Stimulated activated CD8-positive, alpha-beta memory T cell treated with anti-CD3 and anti-CD28 coated beads, Interleukin-4, amount 100 ng/mL, for 24 hours (primary cell): ENCODE results near the gene CDK2.
"Not testable (repeated sequence)": the region's sequence is repeated elsewhere in the genome, so short reads cannot be mapped to it uniquely, and the experiment has no call there.

ENCODE experiments used
- DNase-seq: peaks from one replicate; pipeline ENCODE4 v3.0.0-alpha.2; 2020; ENCODE audit warnings: low read depth

CDK2 gene

DNA sequence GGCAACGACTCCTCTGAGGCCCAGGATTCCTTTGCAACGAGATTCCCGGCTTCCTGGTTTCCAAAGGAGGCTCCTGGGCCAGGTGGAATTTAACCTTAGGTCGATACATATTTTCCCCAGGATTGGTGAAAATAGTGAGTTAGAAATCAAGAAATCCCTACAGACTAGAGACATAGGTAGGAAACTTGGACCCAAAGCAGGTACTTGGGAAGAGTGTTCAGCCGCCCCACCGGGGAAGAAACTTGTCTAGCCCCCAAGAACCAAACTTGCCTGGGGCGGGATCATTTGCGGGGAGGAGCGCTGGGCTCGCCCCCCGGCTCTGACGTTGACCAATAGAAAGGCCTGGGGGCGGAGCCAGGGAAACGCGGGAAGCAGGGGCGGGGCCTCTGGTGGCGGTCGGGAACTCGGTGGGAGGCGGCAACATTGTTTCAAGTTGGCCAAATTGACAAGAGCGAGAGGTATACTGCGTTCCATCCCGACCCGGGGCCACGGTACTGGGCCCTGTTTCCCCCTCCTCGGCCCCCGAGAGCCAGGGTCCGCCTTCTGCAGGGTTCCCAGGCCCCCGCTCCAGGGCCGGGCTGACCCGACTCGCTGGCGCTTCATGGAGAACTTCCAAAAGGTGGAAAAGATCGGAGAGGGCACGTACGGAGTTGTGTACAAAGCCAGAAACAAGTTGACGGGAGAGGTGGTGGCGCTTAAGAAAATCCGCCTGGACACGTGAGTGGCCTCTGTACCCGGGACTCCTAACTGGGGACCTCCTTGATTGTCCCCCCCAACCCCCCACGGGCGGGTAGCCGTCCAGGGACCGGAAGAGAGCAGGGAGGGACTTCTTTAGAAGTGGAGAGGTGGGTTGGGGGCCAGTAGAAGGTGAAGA lies at the start of gene CDK2:
Gene CDK2 (plus strand): TSS at position 423 of the 874 bp plus-strand sequence. CDS start 179 bp downstream, at position 602.
- DNase-seq = peak; percentile 88

DNA sequence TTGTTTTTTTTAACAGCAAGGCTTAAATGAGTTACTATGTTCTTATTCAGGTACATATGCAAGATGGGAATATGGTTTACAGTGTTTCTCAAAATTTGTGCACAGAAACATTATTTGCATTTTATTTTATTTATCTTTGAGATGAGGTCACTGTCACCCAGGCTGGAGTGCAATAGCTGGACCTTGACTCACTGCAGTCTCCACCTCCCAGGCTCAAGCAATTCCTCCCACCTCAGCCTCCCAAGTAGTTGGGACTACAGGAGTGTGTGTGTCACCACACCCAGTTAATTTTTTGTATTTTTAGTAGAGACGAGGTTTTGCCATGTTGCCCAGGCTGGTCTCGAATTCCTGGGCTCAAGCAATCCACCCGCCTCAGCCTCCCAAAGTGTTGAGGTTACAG lies 47.6 kb upstream of the CDK2 start:
- DNase-seq = not testable (repeated sequence)

GRCh38 chr12:55922126-55922525 lies 44.5 kb upstream of the CDK2 start:
- DNase-seq = no peak

GRCh38 chr12:55923648-55924047 lies 43.0 kb upstream of the CDK2 start:
- DNase-seq = not testable (repeated sequence)

DNA sequence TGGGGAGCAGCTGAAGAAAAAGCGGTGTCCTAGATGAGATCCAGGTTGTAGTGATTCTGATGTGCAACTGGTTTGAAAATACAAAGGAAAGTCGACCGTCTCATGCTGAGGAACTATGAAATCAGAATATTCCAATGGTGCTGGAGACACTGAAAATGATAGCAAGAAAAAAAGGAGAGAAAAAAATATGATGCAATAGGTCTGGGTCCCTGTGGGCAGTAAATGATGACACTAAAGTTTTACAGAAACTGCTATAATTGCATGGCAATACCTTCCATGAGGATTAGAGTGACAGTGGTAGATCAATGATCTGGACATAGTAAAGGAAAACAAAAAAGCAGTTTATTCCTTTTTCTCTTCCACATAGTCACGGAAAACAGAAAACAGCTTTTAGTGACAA lies 41.3 kb upstream of the CDK2 start:
- no peak for DNase-seq

- no peak for DNase-seq
Observed at GRCh38 chr12:55925870-55926737, 40.5 kb upstream of the CDK2 start.

- DNase-seq = peak; percentile 87
Observed at GRCh38 chr12:55926738-55927587, 39.7 kb upstream of the CDK2 start.

GRCh38 chr12:55927588-55928502 lies 38.8 kb upstream of the CDK2 start, which contains the start of gene PYM1:
PYM1 (minus strand) TSS chr12:55927894; CDS start chr12:55927761, 133 bp downstream.
- DNase-seq = peak; percentile 46

DNA sequence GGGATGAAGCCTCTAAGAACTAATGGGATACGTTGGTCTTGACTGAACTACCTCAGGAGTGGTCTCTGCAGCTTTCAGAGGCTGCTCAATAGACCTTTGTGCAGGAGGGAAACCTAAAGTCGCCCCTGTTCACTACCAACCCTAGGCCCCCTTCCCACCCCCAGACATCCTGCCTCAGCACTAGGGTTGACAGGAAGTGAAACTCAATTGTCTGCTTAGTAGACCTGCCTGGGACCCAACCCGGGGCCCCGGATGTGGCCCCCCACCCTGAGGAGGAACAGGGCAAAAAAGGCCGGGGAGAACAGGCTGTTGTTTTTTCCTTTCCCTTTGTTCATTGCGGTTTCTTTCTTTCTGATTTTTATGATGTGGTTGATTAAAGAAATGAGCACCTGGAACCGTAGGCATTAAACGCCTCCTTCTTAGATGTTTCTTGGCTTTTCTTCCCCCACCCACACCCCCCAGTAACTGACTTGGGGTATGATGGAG lies 37.3 kb upstream of the CDK2 start:
- DNase-seq = peak; percentile 70

- peak; percentile 70 for DNase-seq
Observed at GRCh38 chr12:55930771-55931316, 35.8 kb upstream of the CDK2 start, which contains the start of gene DGKA. DGKA (plus strand) TSS chr12:55931162; CDS start chr12:55936504, 5,342 bp downstream.

GRCh38 chr12:55931317-55931779 lies 35.3 kb upstream of the CDK2 start:
- no peak for DNase-seq

DNA sequence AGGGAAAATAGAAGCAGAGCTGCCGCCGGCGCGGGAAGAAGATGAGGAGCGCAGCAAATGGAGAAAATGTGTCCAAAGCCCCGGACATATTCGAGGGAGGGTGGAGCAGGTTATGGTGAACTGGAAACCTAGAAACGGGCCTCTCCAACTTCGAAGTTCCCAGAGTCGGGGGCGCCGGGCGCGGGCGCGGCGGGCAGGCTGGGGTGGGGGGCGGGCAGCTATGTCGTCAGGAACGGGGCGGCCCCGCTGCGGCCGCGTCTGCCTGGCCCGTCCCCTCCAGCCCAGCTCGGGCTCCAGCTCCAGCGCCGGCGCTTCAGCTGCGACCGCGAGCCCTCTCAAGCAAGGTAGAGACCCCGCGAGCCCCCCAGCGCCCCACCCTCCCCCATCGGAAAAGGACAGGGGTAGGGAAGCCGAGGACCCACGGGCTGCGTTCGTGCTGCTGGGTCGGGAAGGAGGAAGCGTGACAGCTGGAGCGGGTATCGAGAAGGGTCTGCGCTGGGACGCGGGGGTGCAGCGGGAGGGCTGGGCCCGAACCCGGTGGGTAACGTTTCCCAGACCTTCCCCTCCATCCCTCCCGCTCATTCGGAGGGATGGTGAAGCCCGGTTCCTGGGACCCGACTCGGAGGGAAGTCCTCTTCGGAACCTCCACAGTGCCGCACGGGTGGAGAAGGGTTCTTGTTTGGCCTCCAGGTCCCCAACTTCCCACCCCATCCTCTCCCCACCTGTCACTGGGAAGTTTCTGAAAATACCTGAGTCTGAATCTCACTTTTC lies 34.7 kb upstream of the CDK2 start:
- DNase-seq = no peak

DNA sequence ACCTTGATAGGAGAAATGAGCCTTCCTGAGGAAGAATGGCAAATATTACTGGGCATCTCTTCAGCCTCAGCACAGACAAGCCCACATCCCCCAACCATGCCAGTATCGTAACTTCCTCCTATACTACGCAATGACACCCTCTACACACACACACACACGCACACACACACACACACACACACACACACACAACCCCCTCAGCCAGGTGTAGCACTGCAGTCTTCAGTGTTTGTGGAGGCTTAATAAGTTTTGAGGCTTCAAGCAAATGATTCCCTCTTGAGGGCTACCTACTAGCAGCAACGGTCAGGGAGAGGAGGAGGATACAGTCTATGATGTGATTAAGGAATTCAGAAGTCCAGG lies 34.1 kb upstream of the CDK2 start:
- no peak for DNase-seq

- DNase-seq = no peak
Observed at GRCh38 chr12:55933169-55933798, 33.3 kb upstream of the CDK2 start.

DNA sequence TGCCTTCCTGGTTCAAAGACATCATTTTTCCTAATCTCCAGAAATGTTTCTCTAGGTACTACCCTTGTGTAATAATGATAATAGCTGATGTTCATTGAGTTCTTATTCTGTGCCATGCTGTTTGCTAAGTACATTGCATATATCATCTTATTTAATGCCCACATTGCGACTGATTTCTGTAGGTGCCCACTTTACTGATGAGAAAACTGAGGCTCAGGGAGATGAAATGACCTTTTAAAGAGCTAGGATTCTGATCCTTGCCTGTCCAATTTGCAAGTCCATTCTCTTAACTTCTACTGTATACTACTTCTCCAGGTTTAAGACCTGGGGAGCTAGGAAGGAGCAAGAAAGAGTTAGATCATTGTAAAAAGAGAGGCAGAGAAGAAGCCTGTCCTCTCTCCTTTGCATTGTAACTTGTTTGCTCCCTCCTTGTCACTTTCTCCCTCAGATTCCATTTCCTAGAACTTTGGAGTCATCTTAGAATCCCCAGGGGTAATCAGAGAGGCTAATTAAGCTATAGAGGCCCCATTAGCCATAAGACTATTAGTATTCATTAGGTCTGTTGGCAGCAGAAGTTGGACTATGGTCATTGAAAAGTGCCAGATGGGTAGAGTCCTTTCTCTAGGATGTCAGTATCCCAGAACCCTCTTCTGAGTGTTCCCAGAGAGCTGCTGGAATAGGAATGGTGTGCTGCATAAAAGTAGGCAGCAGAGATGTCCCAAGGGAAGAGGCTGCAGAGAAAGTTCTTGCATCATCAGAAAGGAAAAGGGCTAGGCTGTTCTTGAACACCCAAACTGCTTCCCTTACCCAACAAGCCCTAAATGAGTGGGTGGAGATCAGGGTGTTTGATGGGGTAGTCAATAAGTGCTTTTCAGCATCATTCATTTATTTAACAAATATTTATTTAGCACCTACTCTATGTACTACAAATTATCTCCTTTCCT lies 32.6 kb upstream of the CDK2 start:
- no peak for DNase-seq

- no peak for DNase-seq
Observed at GRCh38 chr12:55934773-55935172, 31.9 kb upstream of the CDK2 start.

DNA sequence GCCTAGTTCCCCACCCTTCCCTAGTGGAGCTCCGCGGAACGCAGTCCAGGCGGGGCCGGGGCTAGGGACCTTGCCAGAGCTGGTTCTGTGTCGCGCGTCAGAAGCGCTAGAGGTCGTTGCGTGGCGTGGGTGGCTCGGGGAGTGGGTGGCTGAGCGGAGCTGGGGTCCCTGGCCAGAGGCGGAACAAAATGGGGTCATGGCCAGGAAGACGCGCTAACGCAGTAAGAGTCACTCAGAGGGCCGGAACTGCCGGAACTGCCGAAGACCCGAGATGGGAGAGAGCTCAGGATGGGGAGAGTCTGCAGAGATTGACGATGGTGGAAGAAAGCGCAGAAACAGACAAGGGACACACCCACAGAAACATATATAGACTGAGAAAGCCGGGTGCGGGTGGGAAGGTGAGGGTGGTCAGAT lies 30.9 kb upstream of the CDK2 start:
- DNase-seq = no peak

- no peak for DNase-seq
Observed at GRCh38 chr12:55937981-55938380, 28.6 kb upstream of the CDK2 start.
